ENCODE measurements around the gene DALRD3.

Gene DALRD3

DNA sequence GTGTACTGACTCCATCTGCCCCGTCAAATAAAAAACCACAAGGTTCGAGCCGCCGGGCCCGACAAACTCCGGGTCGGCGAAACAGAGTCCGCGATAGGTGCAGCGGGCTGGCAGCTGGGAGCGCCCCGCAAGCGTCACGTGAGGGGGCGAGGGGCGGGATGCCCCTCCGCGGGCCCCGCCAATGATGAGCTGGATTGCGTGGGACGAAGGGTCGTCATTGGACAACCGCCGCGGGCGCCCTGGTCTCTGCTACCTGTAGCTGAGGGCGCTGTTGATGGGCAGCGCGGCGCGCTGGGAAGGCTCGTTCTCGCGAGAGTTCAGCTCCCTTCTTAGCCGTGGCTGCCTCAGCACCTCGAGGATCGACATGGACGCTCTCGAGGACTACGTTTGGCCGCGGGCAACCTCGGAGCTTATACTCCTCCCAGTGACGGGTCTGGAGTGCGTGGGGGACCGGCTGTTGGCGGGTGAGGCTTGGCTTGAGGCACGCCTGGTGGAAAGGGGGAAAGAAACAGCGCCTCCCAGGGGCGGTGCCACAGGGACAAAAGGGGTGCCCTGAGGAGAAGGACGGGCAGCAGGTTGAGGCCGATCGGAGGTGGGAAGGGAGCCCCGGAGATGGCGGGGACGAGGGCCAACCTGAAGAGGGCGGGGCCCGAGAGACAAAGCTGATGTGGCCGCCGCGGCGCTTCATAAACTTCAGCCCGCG is 11.2 kb downstream of the DALRD3 start, which contains the start of gene WDR6 (continued):
- TF ChIP-seq ZBTB1 (tag by site-specific recombination; IDR thresholded peaks at IDR 0.05) = no peak
- TF ChIP-seq ZNF624 (tag by site-specific recombination; IDR thresholded peaks at IDR 0.05) = no peak
- TF ChIP-seq ZNF416 (tag by site-specific recombination; IDR thresholded peaks at IDR 0.05) = no peak
- no peak for TF ChIP-seq ZNF623 (tag by site-specific recombination; IDR thresholded peaks at IDR 0.05)
- 0 out of 2 replicates have a peak, but pooled peaks have one; percentile 15 for TF ChIP-seq ZNF785 (tag by site-specific recombination; IDR thresholded peaks at IDR 0.05)
- TF ChIP-seq HOXA7 (CRISPR knock-in tag; IDR thresholded peaks at IDR 0.05; ENCODE audit: borderline replicate concordance) = no peak
- TF ChIP-seq, protein P1, sequence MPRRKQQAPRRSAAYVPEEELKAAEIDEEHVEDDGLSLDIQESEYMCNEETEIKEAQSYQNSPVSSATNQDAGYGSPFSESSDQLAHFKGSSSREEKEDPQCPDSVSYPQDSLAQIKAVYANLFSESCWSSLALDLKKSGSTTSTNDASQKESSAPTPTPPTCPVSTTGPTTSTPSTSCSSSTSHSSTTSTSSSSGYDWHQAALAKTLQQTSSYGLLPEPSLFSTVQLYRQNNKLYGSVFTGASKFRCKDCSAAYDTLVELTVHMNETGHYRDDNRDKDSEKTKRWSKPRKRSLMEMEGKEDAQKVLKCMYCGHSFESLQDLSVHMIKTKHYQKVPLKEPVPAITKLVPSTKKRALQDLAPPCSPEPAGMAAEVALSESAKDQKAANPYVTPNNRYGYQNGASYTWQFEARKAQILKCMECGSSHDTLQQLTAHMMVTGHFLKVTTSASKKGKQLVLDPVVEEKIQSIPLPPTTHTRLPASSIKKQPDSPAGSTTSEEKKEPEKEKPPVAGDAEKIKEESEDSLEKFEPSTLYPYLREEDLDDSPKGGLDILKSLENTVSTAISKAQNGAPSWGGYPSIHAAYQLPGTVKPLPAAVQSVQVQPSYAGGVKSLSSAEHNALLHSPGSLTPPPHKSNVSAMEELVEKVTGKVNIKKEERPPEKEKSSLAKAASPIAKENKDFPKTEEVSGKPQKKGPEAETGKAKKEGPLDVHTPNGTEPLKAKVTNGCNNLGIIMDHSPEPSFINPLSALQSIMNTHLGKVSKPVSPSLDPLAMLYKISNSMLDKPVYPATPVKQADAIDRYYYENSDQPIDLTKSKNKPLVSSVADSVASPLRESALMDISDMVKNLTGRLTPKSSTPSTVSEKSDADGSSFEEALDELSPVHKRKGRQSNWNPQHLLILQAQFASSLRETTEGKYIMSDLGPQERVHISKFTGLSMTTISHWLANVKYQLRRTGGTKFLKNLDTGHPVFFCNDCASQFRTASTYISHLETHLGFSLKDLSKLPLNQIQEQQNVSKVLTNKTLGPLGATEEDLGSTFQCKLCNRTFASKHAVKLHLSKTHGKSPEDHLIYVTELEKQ (tag by site-specific recombination; IDR thresholded peaks at IDR 0.05; ENCODE audit: borderline replicate concordance) = no peak
- TF ChIP-seq ZNF112 (tag by site-specific recombination; IDR thresholded peaks at IDR 0.05) = no peak
- peak; percentile 36; the same call in 1 of the 2 replicates for TF ChIP-seq ZNF324 (tag by site-specific recombination; IDR thresholded peaks at IDR 0.05)
- no peak for TF ChIP-seq ZNF596 (tag by site-specific recombination; IDR thresholded peaks at IDR 0.05)
- peak; percentile 7; the same call in 1 of the 2 replicates for TF ChIP-seq ZNF184 (tag by site-specific recombination; IDR thresholded peaks at IDR 0.05)
- TF ChIP-seq, protein P2, sequence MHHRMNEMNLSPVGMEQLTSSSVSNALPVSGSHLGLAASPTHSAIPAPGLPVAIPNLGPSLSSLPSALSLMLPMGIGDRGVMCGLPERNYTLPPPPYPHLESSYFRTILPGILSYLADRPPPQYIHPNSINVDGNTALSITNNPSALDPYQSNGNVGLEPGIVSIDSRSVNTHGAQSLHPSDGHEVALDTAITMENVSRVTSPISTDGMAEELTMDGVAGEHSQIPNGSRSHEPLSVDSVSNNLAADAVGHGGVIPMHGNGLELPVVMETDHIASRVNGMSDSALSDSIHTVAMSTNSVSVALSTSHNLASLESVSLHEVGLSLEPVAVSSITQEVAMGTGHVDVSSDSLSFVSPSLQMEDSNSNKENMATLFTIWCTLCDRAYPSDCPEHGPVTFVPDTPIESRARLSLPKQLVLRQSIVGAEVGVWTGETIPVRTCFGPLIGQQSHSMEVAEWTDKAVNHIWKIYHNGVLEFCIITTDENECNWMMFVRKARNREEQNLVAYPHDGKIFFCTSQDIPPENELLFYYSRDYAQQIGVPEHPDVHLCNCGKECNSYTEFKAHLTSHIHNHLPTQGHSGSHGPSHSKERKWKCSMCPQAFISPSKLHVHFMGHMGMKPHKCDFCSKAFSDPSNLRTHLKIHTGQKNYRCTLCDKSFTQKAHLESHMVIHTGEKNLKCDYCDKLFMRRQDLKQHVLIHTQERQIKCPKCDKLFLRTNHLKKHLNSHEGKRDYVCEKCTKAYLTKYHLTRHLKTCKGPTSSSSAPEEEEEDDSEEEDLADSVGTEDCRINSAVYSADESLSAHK (tag by site-specific recombination; IDR thresholded peaks at IDR 0.05) = no peak
- TF ChIP-seq, protein P3, sequence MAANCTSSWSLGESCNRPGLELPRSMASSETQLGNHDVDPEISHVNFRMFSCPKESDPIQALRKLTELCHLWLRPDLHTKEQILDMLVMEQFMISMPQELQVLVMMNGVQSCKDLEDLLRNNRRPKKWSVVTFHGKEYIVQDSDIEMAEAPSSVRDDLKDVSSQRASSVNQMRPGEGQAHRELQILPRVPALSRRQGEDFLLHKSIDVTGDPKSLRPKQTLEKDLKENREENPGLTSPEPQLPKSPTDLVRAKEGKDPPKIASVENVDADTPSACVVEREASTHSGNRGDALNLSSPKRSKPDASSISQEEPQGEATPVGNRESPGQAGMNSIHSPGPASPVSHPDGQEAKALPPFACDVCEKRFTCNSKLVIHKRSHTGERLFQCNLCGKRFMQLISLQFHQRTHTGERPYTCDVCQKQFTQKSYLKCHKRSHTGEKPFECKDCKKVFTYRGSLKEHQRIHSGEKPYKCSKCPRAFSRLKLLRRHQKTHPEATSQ (tag by site-specific recombination; IDR thresholded peaks at IDR 0.05) = peak; percentile 72; the same call in 1 of the 2 replicates
- TF ChIP-seq ZNF155 (tag by site-specific recombination; IDR thresholded peaks at IDR 0.05) = no peak
- no peak; the same call in 1 of the 2 replicates for TF ChIP-seq ZNF768 (tag by site-specific recombination; IDR thresholded peaks at IDR 0.05)
- peak; percentile 91 for TF ChIP-seq GLI4 (tag by site-specific recombination; IDR thresholded peaks at IDR 0.05)
- no peak for TF ChIP-seq ZNF48 (tag by site-specific recombination; IDR thresholded peaks at IDR 0.05)
- TF ChIP-seq, protein P4, sequence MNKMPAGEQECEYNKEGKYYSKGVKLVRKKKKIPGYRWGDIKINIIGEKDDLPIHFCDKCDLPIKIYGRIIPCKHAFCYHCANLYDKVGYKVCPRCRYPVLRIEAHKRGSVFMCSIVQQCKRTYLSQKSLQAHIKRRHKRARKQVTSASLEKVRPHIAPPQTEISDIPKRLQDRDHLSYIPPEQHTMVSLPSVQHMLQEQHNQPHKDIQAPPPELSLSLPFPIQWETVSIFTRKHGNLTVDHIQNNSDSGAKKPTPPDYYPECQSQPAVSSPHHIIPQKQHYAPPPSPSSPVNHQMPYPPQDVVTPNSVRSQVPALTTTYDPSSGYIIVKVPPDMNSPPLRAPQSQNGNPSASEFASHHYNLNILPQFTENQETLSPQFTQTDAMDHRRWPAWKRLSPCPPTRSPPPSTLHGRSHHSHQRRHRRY (tag by site-specific recombination; IDR thresholded peaks at IDR 0.05) = no peak
- no peak for TF ChIP-seq ZNF138 (tag by site-specific recombination; IDR thresholded peaks at IDR 0.05; ENCODE audit: borderline replicate concordance)
- TF ChIP-seq KLF8 (tag by site-specific recombination; IDR thresholded peaks at IDR 0.05) = peak; percentile 64; the same call in 1 of the 2 replicates
- TF ChIP-seq ZNF146 (tag by site-specific recombination; IDR thresholded peaks at IDR 0.05) = no peak
- TF ChIP-seq, protein P5, sequence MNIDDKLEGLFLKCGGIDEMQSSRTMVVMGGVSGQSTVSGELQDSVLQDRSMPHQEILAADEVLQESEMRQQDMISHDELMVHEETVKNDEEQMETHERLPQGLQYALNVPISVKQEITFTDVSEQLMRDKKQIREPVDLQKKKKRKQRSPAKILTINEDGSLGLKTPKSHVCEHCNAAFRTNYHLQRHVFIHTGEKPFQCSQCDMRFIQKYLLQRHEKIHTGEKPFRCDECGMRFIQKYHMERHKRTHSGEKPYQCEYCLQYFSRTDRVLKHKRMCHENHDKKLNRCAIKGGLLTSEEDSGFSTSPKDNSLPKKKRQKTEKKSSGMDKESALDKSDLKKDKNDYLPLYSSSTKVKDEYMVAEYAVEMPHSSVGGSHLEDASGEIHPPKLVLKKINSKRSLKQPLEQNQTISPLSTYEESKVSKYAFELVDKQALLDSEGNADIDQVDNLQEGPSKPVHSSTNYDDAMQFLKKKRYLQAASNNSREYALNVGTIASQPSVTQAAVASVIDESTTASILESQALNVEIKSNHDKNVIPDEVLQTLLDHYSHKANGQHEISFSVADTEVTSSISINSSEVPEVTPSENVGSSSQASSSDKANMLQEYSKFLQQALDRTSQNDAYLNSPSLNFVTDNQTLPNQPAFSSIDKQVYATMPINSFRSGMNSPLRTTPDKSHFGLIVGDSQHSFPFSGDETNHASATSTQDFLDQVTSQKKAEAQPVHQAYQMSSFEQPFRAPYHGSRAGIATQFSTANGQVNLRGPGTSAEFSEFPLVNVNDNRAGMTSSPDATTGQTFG (tag by site-specific recombination; IDR thresholded peaks at IDR 0.05; ENCODE audit: borderline replicate concordance) = no peak
- peak; percentile 67; the same call in 1 of the 2 replicates for TF ChIP-seq SP3 (tag by site-specific recombination; IDR thresholded peaks at IDR 0.05)
- TF ChIP-seq, protein P6, sequence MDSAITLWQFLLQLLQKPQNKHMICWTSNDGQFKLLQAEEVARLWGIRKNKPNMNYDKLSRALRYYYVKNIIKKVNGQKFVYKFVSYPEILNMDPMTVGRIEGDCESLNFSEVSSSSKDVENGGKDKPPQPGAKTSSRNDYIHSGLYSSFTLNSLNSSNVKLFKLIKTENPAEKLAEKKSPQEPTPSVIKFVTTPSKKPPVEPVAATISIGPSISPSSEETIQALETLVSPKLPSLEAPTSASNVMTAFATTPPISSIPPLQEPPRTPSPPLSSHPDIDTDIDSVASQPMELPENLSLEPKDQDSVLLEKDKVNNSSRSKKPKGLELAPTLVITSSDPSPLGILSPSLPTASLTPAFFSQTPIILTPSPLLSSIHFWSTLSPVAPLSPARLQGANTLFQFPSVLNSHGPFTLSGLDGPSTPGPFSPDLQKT (IDR thresholded peaks at IDR 0.05; ENCODE audit: borderline replicate concordance, low read depth, low read length) = no peak
- TF ChIP-seq ZNF501 (tag by site-specific recombination; IDR thresholded peaks at IDR 0.05) = 0 out of 2 replicates have a peak, but pooled peaks have one; percentile 59
- peak; percentile 7 for TF ChIP-seq OSR2 (tag by site-specific recombination; IDR thresholded peaks at IDR 0.05)
- 0 out of 2 replicates have a peak, but pooled peaks have one; percentile 14 for TF ChIP-seq MZF1 (tag by site-specific recombination; IDR thresholded peaks at IDR 0.05; ENCODE audit: borderline replicate concordance)
- no peak for TF ChIP-seq ZNF473 (tag by site-specific recombination; IDR thresholded peaks at IDR 0.05)

Measured in HEK293 (cell line).